ENCODE results near the gene PPP1R3F.

GRCh38 chrX:49269010-49269766 is 405 bp upstream of the PPP1R3F start:
- no peak for TF ChIP-seq CTCF (IDR thresholded peaks at IDR 0.05; ENCODE audit: low read depth, low read length, missing input control)
- peak; percentile 85 for TF ChIP-seq YY1 (IDR thresholded peaks at IDR 0.05)
- peak; percentile 7 to 36 for TF ChIP-seq JUND (IDR thresholded peaks at IDR 0.05)
- peak; percentile 65 for TF ChIP-seq TAF1 (conservative IDR thresholded peaks at IDR 0.05)
- TF ChIP-seq REST (IDR thresholded peaks at IDR 0.05), result peak; percentile 69
- no peak for TF ChIP-seq RAD21 (IDR thresholded peaks at IDR 0.05)

Data from liver (tissue), 3 donors.